Measurements from ENCODE around the gene TSC22D2.

- no peak for TF ChIP-seq EP300 (IDR thresholded peaks at IDR 0.05)
- TF ChIP-seq CTCF (IDR thresholded peaks at IDR 0.05), result no peak
Measured at GRCh38 chr3:150458001-150458400, 49.9 kb downstream of the TSC22D2 start.

Data from sigmoid colon (tissue), 4 donors.